HepG2 (cell line): ENCODE measurements around the gene SYMPK. TPM values are rescaled to one million over a fixed set of nuclear protein-coding genes. Genes with fewer than 3 reads are reported as not detected.

ENCODE experiments used
- EP300 ChIP-seq, 3 experiments: sonication (generic) in 1 of 3; formaldehyde crosslinking in 1 of 3; IDR thresholded peaks; 2 replicates each; pipeline versions ENCODE4 v1.5.1 to v1.6.1; 2011 to 2020; ENCODE audit warnings: low read depth in 2 of 3, low read length in 2 of 3, borderline replicate concordance in 1 of 3, improper control_type of control experiment in 1 of 3, mild to moderate bottlenecking in 1 of 3, missing genetic modification reagents in 1 of 3, moderate library complexity in 1 of 3
- HNF4A ChIP-seq: sonication (generic); formaldehyde crosslinking; IDR thresholded peaks from 2 replicates; pipeline ENCODE4 v1.4.0; 2020; ENCODE audit warnings: missing genetic modification reagents
- HNRNPL ChIP-seq: fragments of 200-400 bp; formaldehyde crosslinking; IDR thresholded peaks from 2 replicates; pipeline ENCODE4 v1.6.1; 2017; ENCODE audit warnings: mild to moderate bottlenecking, low read depth, low read length
- HOXA9 ChIP-seq: sonication (generic); formaldehyde crosslinking; IDR thresholded peaks from 2 replicates; pipeline ENCODE4 v1.8.1; 2022; ENCODE audit warnings: missing genetic modification reagents, mild to moderate bottlenecking, moderate library complexity, borderline replicate concordance
- JUN ChIP-seq: sonication (generic); formaldehyde crosslinking; IDR thresholded peaks from 2 replicates; pipeline ENCODE4 v1.4.0; 2020; ENCODE audit warnings: mild to moderate bottlenecking, missing genetic modification reagents
- ONECUT2 ChIP-seq: sonication (generic); formaldehyde crosslinking; IDR thresholded peaks from 2 replicates; pipeline ENCODE4 v1.4.0; 2020; ENCODE audit warnings: missing genetic modification reagents
- RCOR2 ChIP-seq: IDR thresholded peaks from 2 replicates; pipeline ENCODE4 v1.6.1; 2016; ENCODE audit warnings: missing biosample characterization, missing genetic modification reagents
- SALL1 ChIP-seq: sonication (generic); formaldehyde crosslinking; IDR thresholded peaks from 2 replicates; pipeline ENCODE4 v1.8.0; 2022; ENCODE audit warnings: mild to moderate bottlenecking, missing genetic modification reagents
- THAP11 ChIP-seq: IDR thresholded peaks from 2 replicates; pipeline ENCODE4 v1.6.1; 2016; ENCODE audit warnings: missing biosample characterization, missing genetic modification reagents
- ZEB1 ChIP-seq: IDR thresholded peaks from 2 replicates; pipeline ENCODE4 v1.6.1; 2012; ENCODE audit warnings: mild to moderate bottlenecking, low read depth, inconsistent platforms; ENCODE audit not compliant: insufficient replicate concordance
- ZNF264 ChIP-seq: sonication (generic); formaldehyde crosslinking; IDR thresholded peaks from 2 replicates; pipeline ENCODE4 v1.4.0; 2020; ENCODE audit warnings: missing genetic modification reagents
- ZNF350 ChIP-seq: sonication (generic); formaldehyde crosslinking; IDR thresholded peaks from 2 replicates; pipeline ENCODE4 v1.4.0; 2020; ENCODE audit warnings: mild to moderate bottlenecking, low read depth, missing genetic modification reagents, borderline replicate concordance
- ZNF598 ChIP-seq: sonication (generic); formaldehyde crosslinking; IDR thresholded peaks from 2 replicates; pipeline ENCODE4 v1.5.1; 2020; ENCODE audit warnings: mild to moderate bottlenecking, missing genetic modification reagents, borderline replicate concordance
- ZNF768 ChIP-seq: sonication (generic); formaldehyde crosslinking; IDR thresholded peaks from 2 replicates; pipeline ENCODE4 v1.4.0; 2020; ENCODE audit warnings: missing genetic modification reagents
- polyA plus RNA-seq, 8 experiments: library from polyadenylated mRNA; depleted of rRNA in 3 of 8; stranded (reverse) in 7 of 8; unstranded in 1 of 8; fragments of >200 nt; fragmentation: Illumina TruSeq in 4 of 8; extraction: Trizol in 4 of 8; gene quantifications; 2 replicates each; pipeline versions ENCODE4 v1.2.1 to v1.2.3, GENCODE V29; 2011 to 2016; ENCODE audit warnings: low read depth in 4 of 8, missing spikeins in 1 of 8, mixed read lengths in 1 of 8; ENCODE audit not compliant: insufficient read depth in 1 of 8
- total RNA-seq, 5 experiments: library from RNA; depleted of rRNA; stranded (reverse); fragments of >200 nt; fragmentation: Illumina TruSeq; extraction: Trizol; gene quantifications; 2 replicates each; pipeline ENCODE4 v1.2.3, GENCODE V29; 2016; ENCODE audit warnings: low read depth in 1 of 5
- TF ChIP-seq, protein P1 (sequence below): sonication (generic); formaldehyde crosslinking; IDR thresholded peaks from 2 replicates; pipeline ENCODE4 v1.4.0; 2020; ENCODE audit warnings: missing genetic modification reagents
- TF ChIP-seq, protein P2 (sequence below): sonication (generic); formaldehyde crosslinking; IDR thresholded peaks from 2 replicates; pipeline ENCODE4 v1.8.1; 2023; ENCODE audit warnings: mild to moderate bottlenecking, missing genetic modification reagents
- TF ChIP-seq, protein P3 (sequence below): sonication (generic); formaldehyde crosslinking; IDR thresholded peaks from 2 replicates; pipeline ENCODE4 v1.5.1; 2020; ENCODE audit warnings: missing genetic modification reagents, mild to moderate bottlenecking, borderline replicate concordance
- TF ChIP-seq, protein P4 (sequence below): sonication (generic); formaldehyde crosslinking; IDR thresholded peaks from 2 replicates; pipeline ENCODE4 v1.4.0; 2020; ENCODE audit warnings: missing genetic modification reagents, borderline replicate concordance

Gene SYMPK
- total and polyA plus RNA-seq, 2 of the 13 experiments (the other 11 are each of a cell fraction or from before 2014, with no cell fraction given), result 21.9 to 55.7 TPM

DNA sequence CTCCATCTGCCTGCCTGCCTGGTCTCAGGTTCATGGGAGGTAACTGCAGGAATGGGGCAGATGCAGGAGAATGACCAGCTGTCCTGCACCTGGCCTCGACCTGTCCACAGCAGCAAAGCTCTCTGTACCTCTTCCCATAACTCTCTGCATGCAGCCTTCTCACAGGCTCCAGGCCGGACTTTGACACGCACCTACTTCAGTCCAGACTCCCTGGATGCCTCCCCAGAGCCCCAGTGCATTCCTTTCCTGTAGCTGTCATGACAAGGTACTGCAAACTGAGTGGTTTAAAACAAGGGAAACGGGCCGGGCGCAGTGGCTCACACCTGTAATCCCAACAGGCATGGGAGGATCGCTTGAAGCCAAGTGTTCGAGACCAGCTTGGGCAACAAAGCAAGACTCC, 48.3 kb upstream of the SYMPK start (continued):
- TF ChIP-seq ONECUT2 (CRISPR knock-in tag), result no peak
- TF ChIP-seq, protein P1, sequence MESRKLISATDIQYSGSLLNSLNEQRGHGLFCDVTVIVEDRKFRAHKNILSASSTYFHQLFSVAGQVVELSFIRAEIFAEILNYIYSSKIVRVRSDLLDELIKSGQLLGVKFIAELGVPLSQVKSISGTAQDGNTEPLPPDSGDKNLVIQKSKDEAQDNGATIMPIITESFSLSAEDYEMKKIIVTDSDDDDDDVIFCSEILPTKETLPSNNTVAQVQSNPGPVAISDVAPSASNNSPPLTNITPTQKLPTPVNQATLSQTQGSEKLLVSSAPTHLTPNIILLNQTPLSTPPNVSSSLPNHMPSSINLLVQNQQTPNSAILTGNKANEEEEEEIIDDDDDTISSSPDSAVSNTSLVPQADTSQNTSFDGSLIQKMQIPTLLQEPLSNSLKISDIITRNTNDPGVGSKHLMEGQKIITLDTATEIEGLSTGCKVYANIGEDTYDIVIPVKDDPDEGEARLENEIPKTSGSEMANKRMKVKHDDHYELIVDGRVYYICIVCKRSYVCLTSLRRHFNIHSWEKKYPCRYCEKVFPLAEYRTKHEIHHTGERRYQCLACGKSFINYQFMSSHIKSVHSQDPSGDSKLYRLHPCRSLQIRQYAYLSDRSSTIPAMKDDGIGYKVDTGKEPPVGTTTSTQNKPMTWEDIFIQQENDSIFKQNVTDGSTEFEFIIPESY, result no peak
- no peak for TF ChIP-seq EP300 (IDR thresholded peaks at IDR 0.05; ENCODE audit: low read depth in 2 of 2, low read length in 2 of 2)
- no peak for TF ChIP-seq EP300 (CRISPR knock-in tag; IDR thresholded peaks at IDR 0.05; ENCODE audit: borderline replicate concordance)
- peak; percentile 73 for TF ChIP-seq HNF4A (CRISPR knock-in tag)
- TF ChIP-seq SALL1 (CRISPR knock-in tag), result peak; percentile 35; the same call in 1 of the 2 replicates
- TF ChIP-seq, protein P2, sequence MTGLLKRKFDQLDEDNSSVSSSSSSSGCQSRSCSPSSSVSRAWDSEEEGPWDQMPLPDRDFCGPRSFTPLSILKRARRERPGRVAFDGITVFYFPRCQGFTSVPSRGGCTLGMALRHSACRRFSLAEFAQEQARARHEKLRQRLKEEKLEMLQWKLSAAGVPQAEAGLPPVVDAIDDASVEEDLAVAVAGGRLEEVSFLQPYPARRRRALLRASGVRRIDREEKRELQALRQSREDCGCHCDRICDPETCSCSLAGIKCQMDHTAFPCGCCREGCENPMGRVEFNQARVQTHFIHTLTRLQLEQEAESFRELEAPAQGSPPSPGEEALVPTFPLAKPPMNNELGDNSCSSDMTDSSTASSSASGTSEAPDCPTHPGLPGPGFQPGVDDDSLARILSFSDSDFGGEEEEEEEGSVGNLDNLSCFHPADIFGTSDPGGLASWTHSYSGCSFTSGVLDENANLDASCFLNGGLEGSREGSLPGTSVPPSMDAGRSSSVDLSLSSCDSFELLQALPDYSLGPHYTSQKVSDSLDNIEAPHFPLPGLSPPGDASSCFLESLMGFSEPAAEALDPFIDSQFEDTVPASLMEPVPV (CRISPR knock-in tag), result no peak
- no peak for TF ChIP-seq HOXA9 (CRISPR knock-in tag)
- TF ChIP-seq THAP11, result 0 out of 2 replicates have a peak, but pooled peaks have one; percentile 21
- TF ChIP-seq ZNF350 (CRISPR knock-in tag), result no peak
- no peak for TF ChIP-seq HNRNPL
- TF ChIP-seq, protein P3, sequence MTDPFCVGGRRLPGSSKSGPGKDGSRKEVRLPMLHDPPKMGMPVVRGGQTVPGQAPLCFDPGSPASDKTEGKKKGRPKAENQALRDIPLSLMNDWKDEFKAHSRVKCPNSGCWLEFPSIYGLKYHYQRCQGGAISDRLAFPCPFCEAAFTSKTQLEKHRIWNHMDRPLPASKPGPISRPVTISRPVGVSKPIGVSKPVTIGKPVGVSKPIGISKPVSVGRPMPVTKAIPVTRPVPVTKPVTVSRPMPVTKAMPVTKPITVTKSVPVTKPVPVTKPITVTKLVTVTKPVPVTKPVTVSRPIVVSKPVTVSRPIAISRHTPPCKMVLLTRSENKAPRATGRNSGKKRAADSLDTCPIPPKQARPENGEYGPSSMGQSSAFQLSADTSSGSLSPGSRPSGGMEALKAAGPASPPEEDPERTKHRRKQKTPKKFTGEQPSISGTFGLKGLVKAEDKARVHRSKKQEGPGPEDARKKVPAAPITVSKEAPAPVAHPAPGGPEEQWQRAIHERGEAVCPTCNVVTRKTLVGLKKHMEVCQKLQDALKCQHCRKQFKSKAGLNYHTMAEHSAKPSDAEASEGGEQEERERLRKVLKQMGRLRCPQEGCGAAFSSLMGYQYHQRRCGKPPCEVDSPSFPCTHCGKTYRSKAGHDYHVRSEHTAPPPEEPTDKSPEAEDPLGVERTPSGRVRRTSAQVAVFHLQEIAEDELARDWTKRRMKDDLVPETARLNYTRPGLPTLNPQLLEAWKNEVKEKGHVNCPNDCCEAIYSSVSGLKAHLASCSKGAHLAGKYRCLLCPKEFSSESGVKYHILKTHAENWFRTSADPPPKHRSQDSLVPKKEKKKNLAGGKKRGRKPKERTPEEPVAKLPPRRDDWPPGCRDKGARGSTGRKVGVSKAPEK, result no peak
- no peak for TF ChIP-seq ZNF264 (CRISPR knock-in tag)
- no peak for TF ChIP-seq ZNF598
- no peak for TF ChIP-seq ZNF768 (CRISPR knock-in tag)
- TF ChIP-seq RCOR2 (CRISPR knock-in tag), result no peak
- TF ChIP-seq ZEB1, result no peak
- TF ChIP-seq, protein P4, sequence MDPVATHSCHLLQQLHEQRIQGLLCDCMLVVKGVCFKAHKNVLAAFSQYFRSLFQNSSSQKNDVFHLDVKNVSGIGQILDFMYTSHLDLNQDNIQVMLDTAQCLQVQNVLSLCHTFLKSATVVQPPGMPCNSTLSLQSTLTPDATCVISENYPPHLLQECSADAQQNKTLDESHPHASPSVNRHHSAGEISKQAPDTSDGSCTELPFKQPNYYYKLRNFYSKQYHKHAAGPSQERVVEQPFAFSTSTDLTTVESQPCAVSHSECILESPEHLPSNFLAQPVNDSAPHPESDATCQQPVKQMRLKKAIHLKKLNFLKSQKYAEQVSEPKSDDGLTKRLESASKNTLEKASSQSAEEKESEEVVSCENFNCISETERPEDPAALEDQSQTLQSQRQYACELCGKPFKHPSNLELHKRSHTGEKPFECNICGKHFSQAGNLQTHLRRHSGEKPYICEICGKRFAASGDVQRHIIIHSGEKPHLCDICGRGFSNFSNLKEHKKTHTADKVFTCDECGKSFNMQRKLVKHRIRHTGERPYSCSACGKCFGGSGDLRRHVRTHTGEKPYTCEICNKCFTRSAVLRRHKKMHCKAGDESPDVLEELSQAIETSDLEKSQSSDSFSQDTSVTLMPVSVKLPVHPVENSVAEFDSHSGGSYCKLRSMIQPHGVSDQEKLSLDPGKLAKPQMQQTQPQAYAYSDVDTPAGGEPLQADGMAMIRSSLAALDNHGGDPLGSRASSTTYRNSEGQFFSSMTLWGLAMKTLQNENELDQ (CRISPR knock-in tag), result no peak
- TF ChIP-seq JUN (CRISPR knock-in tag), result no peak
